Measurements from ENCODE around the gene SNX10.

SNX10 gene

GRCh38 chr7:26305090-26305868 lies 13.6 kb downstream of the SNX10 start:
- no peak for DNase-seq

GRCh38 chr7:26305869-26306665 lies 14.4 kb downstream of the SNX10 start:
- DNase-seq, result no peak

GRCh38 chr7:26306790-26307189 lies 15.1 kb downstream of the SNX10 start:
- no peak for DNase-seq

- DNase-seq, result no peak
These were observed 15.6 kb downstream of the SNX10 start for GRCh38 chr7:26307226-26307625.

GRCh38 chr7:26307791-26308190 lies 16.1 kb downstream of the SNX10 start:
- no peak for DNase-seq

GRCh38 chr7:26308551-26308950 lies 16.9 kb downstream of the SNX10 start:
- DNase-seq, result no peak

GRCh38 chr7:26309089-26309488 lies 17.4 kb downstream of the SNX10 start:
- DNase-seq, result no peak

- DNase-seq, result no peak
These were observed 20.1 kb downstream of the SNX10 start for GRCh38 chr7:26311798-26312197.

GRCh38 chr7:26317211-26317610 lies 25.5 kb downstream of the SNX10 start:
- DNase-seq, result no peak

GRCh38 chr7:26318921-26319320 lies 27.3 kb downstream of the SNX10 start:
- no peak for DNase-seq

GRCh38 chr7:26319636-26320035 lies 28.0 kb downstream of the SNX10 start:
- DNase-seq, result no peak

- DNase-seq, result no peak
These were observed 29.2 kb downstream of the SNX10 start for GRCh38 chr7:26320878-26321277.

GRCh38 chr7:26321435-26321834 lies 29.8 kb downstream of the SNX10 start:
- no peak for DNase-seq

- DNase-seq, result no peak
These were observed 34.5 kb downstream of the SNX10 start for GRCh38 chr7:26326211-26326610.

- no peak for DNase-seq
These were observed 37.1 kb downstream of the SNX10 start for GRCh38 chr7:26328498-26329390.

GRCh38 chr7:26329520-26330255 lies 38.0 kb downstream of the SNX10 start:
- DNase-seq, result no peak

- DNase-seq, result no peak
These were observed 39.5 kb downstream of the SNX10 start for GRCh38 chr7:26331113-26331512.

GRCh38 chr7:26331789-26332188 lies 40.1 kb downstream of the SNX10 start:
- DNase-seq, result no peak

- no peak for DNase-seq
These were observed 41.0 kb downstream of the SNX10 start for GRCh38 chr7:26332698-26333097.

GRCh38 chr7:26334166-26334859 lies 42.7 kb downstream of the SNX10 start:
- DNase-seq, result no peak

- DNase-seq, result no peak
These were observed 45.7 kb downstream of the SNX10 start for GRCh38 chr7:26337232-26337865.
